BE2C (cell line): Measurements from ENCODE around the gene GOLGB1. TPM values are rescaled to one million over a fixed set of nuclear protein-coding genes. Genes with fewer than 3 reads are reported as not detected.
A peak's percentile ranks its signal among the peaks of the same experiment; 100 is the strongest.
"Not testable (repeated sequence)": the region's sequence is repeated elsewhere in the genome, so short reads cannot be mapped to it uniquely, and the experiment has no call there.

Experiments used
- DNase-seq: peaks from one replicate; pipeline ENCODE4 v3.0.0-alpha.2; 2020
- H3K27me3 ChIP-seq: fragments of 250-450 bp; sonication (Bioruptor Pico); 2 replicates; pipeline ENCODE4 v1.5.1; 2020; ENCODE audit warnings: mild to moderate bottlenecking
- H3K36me3 ChIP-seq: fragments of 250-450 bp; sonication (Bioruptor Pico); 2 replicates; pipeline ENCODE4 v1.5.1; 2020; ENCODE audit warnings: mild to moderate bottlenecking
- H3K4me1 ChIP-seq: fragments of 250-450 bp; sonication (Bioruptor Pico); 2 replicates; pipeline ENCODE4 v1.5.1; 2020
- H3K4me3 ChIP-seq: 2 replicates; pipeline ENCODE4 v1.5.1; 2011; ENCODE audit warnings: low read depth, low read length
- H3K9me3 ChIP-seq: fragments of 250-450 bp; sonication (Bioruptor Pico); 2 replicates; pipeline ENCODE4 v1.5.1; 2020
- CTCF ChIP-seq: IDR thresholded peaks from 2 replicates; pipeline ENCODE4 v1.5.1; 2012; ENCODE audit warnings: mild to moderate bottlenecking, low read depth, low read length
- polyA plus RNA-seq: library from polyadenylated mRNA; unstranded; fragments of >200 nt; gene quantifications from one replicate; pipeline ENCODE4 v1.2.1, GENCODE V29; 2012; ENCODE audit warnings: low read depth, missing spikeins; ENCODE audit not compliant: insufficient read length, insufficient read depth

Gene GOLGB1
- 24.6 TPM for polyA plus RNA-seq

- no peaks in the 10 kb centered on the region for H3K9me3 ChIP-seq
- peak within 1 kb of the TSS; percentile 91 for H3K4me3 ChIP-seq
- H3K36me3 ChIP-seq, result no peaks in the 10 kb centered on the region
- peaks cover 5% of the 10 kb centered on the region; the same call in 1 of the 2 replicates for H3K4me1 ChIP-seq
- TF ChIP-seq CTCF, result no peak
- no peaks in the 10 kb centered on the region for H3K27me3 ChIP-seq
- DNase-seq, result peak; percentile 91
Observed at GRCh38 chr3:121749276-121750086, at the start of gene GOLGB1. Gene GOLGB1, minus strand, starts transcription at chr3:121749741. Its CDS starts 18,770 bp downstream, at chr3:121730971.

- H3K4me3 ChIP-seq, result no peak overlapping the region
- no peak for DNase-seq
- no peaks in the 10 kb centered on the region for H3K36me3 ChIP-seq
- H3K4me1 ChIP-seq, result no peaks in the 10 kb centered on the region
- no peaks in the 10 kb centered on the region for H3K9me3 ChIP-seq
- no peak for TF ChIP-seq CTCF
- no peaks in the 10 kb centered on the region for H3K27me3 ChIP-seq
Observed at GRCh38 chr3:121796970-121797369, 47.4 kb upstream of the GOLGB1 start.

- H3K4me3 ChIP-seq, result no peak overlapping the region
- H3K36me3 ChIP-seq, result peaks cover 4% of the 10 kb centered on the region; the same call in 1 of the 2 replicates
- H3K4me1 ChIP-seq, result no peaks in the 10 kb centered on the region
- DNase-seq, result no peak
- no peak for TF ChIP-seq CTCF
- no peaks in the 10 kb centered on the region for H3K9me3 ChIP-seq
- H3K27me3 ChIP-seq, result no peaks in the 10 kb centered on the region
Observed at GRCh38 chr3:121794264-121794983, 44.9 kb upstream of the GOLGB1 start.

GRCh38 chr3:121793078-121793477 lies 43.5 kb upstream of the GOLGB1 start:
- no peaks in the 10 kb centered on the region for H3K27me3 ChIP-seq
- H3K4me3 ChIP-seq, result no peak overlapping the region
- peaks cover 12% of the 10 kb centered on the region for H3K36me3 ChIP-seq
- H3K4me1 ChIP-seq, result no peaks in the 10 kb centered on the region
- no peaks in the 10 kb centered on the region for H3K9me3 ChIP-seq
- no peak for DNase-seq
- no peak for TF ChIP-seq CTCF

GRCh38 chr3:121786485-121786884 lies 36.9 kb upstream of the GOLGB1 start:
- H3K27me3 ChIP-seq, result no peaks in the 10 kb centered on the region
- no peak for DNase-seq
- H3K4me1 ChIP-seq, result no peaks in the 10 kb centered on the region
- H3K9me3 ChIP-seq, result no peaks in the 10 kb centered on the region
- peaks cover 23% of the 10 kb centered on the region for H3K36me3 ChIP-seq
- TF ChIP-seq CTCF, result no peak
- no peak overlapping the region for H3K4me3 ChIP-seq

- H3K36me3 ChIP-seq, result peaks cover 19% of the 10 kb centered on the region
- not testable (repeated sequence) for H3K27me3 ChIP-seq, H3K4me3 ChIP-seq, H3K4me1 ChIP-seq, DNase-seq, H3K9me3 ChIP-seq
Observed at GRCh38 chr3:121782784-121783183, 33.2 kb upstream of the GOLGB1 start.
